Mesothelial cell of epicardium (in vitro differentiated cells): ENCODE results near the gene FNDC10. TPM values are rescaled to one million over a fixed set of nuclear protein-coding genes. Genes with fewer than 3 reads are reported as not detected.

Experiments
- DNase-seq, 2 experiments: peaks; one replicate each; pipeline ENCODE4 v3.0.0; 2021; ENCODE audit warnings: low spot score in 2 of 2; ENCODE audit not compliant: unreplicated experiment in 2 of 2
- H3K27ac Mint-ChIP-seq: 2 replicates; pipeline ENCODE4 v1.8.0; 2021; ENCODE audit warnings: mixed read lengths
- H3K27me3 Mint-ChIP-seq: 2 replicates; pipeline ENCODE4 v1.8.0; 2021; ENCODE audit warnings: low read depth, mixed read lengths
- H3K36me3 Mint-ChIP-seq: 2 replicates; pipeline ENCODE4 v1.8.0; 2021; ENCODE audit warnings: mixed read lengths
- H3K4me1 Mint-ChIP-seq: 2 replicates; pipeline ENCODE4 v1.8.0; 2021; ENCODE audit warnings: mixed read lengths
- H3K4me3 Mint-ChIP-seq: 2 replicates; pipeline ENCODE4 v1.8.0; 2021; ENCODE audit warnings: mild to moderate bottlenecking, moderate library complexity, mixed read lengths
- H3K9me3 Mint-ChIP-seq: 2 replicates; pipeline ENCODE4 v1.8.0; 2021; ENCODE audit warnings: mixed read lengths
- CTCF ChIP-seq: fragments of 200-600 bp; sonication (generic); IDR thresholded peaks from one replicate; pipeline ENCODE4 v1.5.0; 2021; ENCODE audit warnings: antibody characterized with exemption; ENCODE audit not compliant: unreplicated experiment
- total RNA-seq: library from RNA; stranded (reverse); gene quantifications from 3 replicates; pipeline ENCODE4 v1.2.1, GENCODE V29; 2021

The FNDC10 gene
- total RNA-seq, 1 donor from 2014 or later, result 5.4 TPM

GRCh38 chr1:1602968-1603506, 3.1 kb upstream of the FNDC10 start:
- no peak for TF ChIP-seq CTCF
- no peaks in the 10 kb centered on the region for H3K36me3 Mint-ChIP-seq
- no peak overlapping the region for H3K27ac Mint-ChIP-seq
- H3K9me3 Mint-ChIP-seq, result no peaks in the 10 kb centered on the region
- no peak for DNase-seq
- peaks cover 5% of the 10 kb centered on the region for H3K4me1 Mint-ChIP-seq
- H3K4me3 Mint-ChIP-seq, result no peak overlapping the region
- H3K27me3 Mint-ChIP-seq, result peaks cover 53% of the 10 kb centered on the region

GRCh38 chr1:1602304-1602967, 2.5 kb upstream of the FNDC10 start:
- no peak for TF ChIP-seq CTCF
- H3K36me3 Mint-ChIP-seq, result no peaks in the 10 kb centered on the region
- H3K4me1 Mint-ChIP-seq, result peaks cover 7% of the 10 kb centered on the region
- no peak overlapping the region for H3K4me3 Mint-ChIP-seq
- no peak for DNase-seq
- H3K27me3 Mint-ChIP-seq, result peaks cover 59% of the 10 kb centered on the region
- H3K9me3 Mint-ChIP-seq, result no peaks in the 10 kb centered on the region
- no peak overlapping the region for H3K27ac Mint-ChIP-seq

GRCh38 chr1:1601564-1602303, 1.8 kb upstream of the FNDC10 start:
- H3K4me1 Mint-ChIP-seq, result peaks cover 7% of the 10 kb centered on the region
- H3K36me3 Mint-ChIP-seq, result no peaks in the 10 kb centered on the region
- no peak for DNase-seq
- H3K4me3 Mint-ChIP-seq, result no peak overlapping the region
- H3K27ac Mint-ChIP-seq, result no peak overlapping the region
- H3K9me3 Mint-ChIP-seq, result no peaks in the 10 kb centered on the region
- TF ChIP-seq CTCF, result no peak
- H3K27me3 Mint-ChIP-seq, result peaks cover 60% of the 10 kb centered on the region

GRCh38 chr1:1600861-1601563, 1.1 kb upstream of the FNDC10 start:
- no peaks in the 10 kb centered on the region for H3K9me3 Mint-ChIP-seq
- no peak for DNase-seq
- H3K4me3 Mint-ChIP-seq, result peak overlapping the region; percentile 60
- peaks cover 7% of the 10 kb centered on the region for H3K4me1 Mint-ChIP-seq
- no peak for TF ChIP-seq CTCF
- no peaks in the 10 kb centered on the region for H3K36me3 Mint-ChIP-seq
- H3K27ac Mint-ChIP-seq, result no peak overlapping the region
- H3K27me3 Mint-ChIP-seq, result peaks cover 60% of the 10 kb centered on the region

- Mint-ChIP-seq H3K27me3 (peaks cover 55% of the 10 kb centered on the region), H3K4me3 (peak overlapping the region; percentile 71), H3K27ac (no peak overlapping the region), H3K36me3 (no peaks in the 10 kb centered on the region), H3K4me1 (peaks cover 7% of the 10 kb centered on the region), H3K9me3 (no peaks in the 10 kb centered on the region)
- DNase-seq, result no peak
- TF ChIP-seq CTCF, result no peak
Measured at GRCh38 chr1:1599030-1599934, 653 bp downstream of the FNDC10 start.
